Middle frontal gyrus (tissue), 1 donor: Measurements from ENCODE around the gene ASB5.
A peak's percentile ranks its signal among the peaks of the same experiment; 100 is the strongest.
"Not testable (repeated sequence)": the region's sequence is repeated elsewhere in the genome, so short reads cannot be mapped to it uniquely, and the experiment has no call there.

Source experiments
- DNase-seq: peaks from one replicate; pipeline ENCODE4 v3.0.0-alpha.2; 2015; ENCODE audit warnings: low spot score; ENCODE audit errors: extremely low spot score

Gene ASB5

GRCh38 chr4:176226736-176227135, 42.3 kb downstream of the ASB5 start:
- DNase-seq: no peak

GRCh38 chr4:176223561-176223960, 45.5 kb downstream of the ASB5 start:
- DNase-seq: no peak

DNA sequence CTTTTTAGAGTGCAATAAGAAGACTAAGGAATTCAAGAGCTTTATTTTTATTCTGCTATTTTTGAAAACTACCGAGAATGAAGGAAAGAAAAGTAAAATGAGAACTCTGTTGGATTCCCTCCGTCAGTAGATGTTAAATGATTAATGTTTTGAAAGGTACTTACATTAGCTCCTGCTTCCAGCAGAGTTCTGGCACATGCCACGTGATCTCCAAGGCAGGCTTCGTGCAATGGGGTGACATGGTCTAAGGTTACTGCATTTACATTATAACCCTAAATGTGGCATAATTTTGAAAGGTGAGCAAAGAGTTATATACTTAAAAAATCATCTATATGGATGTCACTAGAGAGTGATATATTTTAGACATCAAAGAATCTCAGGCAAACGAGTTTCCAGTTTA, 46.9 kb downstream of the ASB5 start:
- no peak for DNase-seq

DNA sequence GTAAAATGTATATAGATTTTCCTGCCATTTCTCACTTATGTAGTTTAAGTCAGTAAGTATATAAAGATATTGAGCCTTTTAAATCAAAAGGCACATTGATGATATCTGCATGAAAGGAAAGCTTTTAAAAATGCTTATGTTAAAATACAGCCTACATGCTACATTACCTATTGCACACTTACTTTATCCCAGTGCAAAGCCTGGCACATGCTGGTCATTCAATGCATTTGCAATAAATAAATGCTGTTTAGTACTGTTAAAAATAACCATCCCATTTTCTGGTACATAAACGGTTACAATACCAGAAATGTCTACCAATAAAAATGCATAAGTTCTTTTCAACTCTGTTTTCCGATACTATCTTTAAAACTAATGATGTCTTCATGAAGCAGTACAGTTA, 51.5 kb downstream of the ASB5 start:
- no peak for DNase-seq

DNA sequence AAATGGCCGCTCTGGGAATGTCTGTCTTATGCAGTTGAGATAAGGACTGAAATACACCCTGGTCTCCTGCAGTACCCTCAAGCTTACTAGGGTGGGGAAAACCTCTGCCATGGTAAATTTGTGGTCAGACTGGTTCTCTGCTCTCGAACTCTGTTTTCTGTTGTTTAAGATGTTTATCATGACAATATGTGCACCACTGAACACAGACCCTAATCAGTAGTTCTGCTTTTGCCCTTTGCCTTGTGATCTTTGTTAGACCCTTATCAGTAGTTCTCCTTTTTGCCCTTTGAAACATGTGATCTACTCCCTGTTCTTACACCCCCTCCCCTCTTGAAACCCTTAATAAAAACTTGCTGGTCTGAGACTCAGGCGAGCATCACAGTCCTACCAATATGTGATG, 56.7 kb downstream of the ASB5 start:
- DNase-seq: not testable (repeated sequence)

- no peak for DNase-seq
Measured at GRCh38 chr4:176210579-176211296, 58.3 kb downstream of the ASB5 start.

DNA sequence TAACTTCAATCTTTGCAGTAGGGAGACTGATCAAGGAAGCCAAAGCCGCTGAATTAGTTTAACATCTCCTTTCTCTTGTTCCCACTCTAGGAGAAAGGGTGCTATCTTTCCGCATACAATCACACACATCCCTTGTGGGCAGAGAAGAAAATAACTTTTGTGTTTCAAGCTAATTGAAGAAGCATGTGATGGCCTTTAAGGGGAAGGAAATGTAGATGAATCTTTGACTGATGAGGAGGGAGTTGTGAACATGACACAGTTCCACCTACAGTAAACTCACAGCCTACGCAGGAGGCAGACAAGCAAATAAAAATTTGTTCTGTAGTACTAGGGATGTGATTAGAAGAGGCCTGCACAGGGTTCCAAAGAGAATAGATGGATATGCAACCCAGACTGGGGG, 58.9 kb downstream of the ASB5 start:
- DNase-seq: no peak

DNA sequence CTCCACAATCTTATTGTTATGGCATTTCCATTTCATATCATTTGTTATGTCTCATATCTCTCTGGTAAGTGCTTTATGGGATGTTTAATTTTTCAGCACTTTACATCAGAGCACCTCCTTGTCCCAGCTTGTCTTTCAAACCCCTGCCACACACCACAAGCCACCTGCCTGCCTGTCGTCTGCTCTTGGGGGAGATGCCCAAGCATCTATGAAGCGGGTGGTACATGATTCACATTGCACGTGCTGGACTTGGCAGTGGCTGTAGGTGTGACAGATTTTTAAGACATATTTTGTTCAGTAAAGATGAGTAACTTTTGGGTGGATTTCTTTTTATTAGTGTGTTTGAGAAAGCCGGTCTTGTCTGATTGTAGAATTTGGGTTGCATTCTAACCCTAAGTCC, 59.5 kb downstream of the ASB5 start:
- no peak for DNase-seq

GRCh38 chr4:176207839-176208238, 61.2 kb downstream of the ASB5 start:
- DNase-seq: no peak

DNA sequence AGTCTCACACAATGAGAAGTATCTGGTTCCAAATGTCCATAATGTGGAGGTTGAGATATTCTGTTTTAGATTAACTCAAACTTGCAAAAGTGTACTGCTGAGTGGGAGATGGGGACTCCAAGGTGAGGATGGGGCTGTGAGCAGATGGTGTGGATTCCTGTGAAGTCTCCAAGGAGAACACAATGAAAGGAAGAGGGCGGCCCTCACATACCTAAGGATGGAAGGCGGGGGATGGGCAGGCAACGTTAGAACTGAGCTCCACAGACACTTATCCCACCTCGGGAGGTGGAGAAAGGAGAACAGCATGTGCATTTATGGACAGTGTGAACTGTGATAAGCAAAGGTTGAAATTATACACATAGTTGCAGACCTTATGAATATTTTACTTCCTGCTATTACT, 63.7 kb downstream of the ASB5 start:
- no peak for DNase-seq

DNA sequence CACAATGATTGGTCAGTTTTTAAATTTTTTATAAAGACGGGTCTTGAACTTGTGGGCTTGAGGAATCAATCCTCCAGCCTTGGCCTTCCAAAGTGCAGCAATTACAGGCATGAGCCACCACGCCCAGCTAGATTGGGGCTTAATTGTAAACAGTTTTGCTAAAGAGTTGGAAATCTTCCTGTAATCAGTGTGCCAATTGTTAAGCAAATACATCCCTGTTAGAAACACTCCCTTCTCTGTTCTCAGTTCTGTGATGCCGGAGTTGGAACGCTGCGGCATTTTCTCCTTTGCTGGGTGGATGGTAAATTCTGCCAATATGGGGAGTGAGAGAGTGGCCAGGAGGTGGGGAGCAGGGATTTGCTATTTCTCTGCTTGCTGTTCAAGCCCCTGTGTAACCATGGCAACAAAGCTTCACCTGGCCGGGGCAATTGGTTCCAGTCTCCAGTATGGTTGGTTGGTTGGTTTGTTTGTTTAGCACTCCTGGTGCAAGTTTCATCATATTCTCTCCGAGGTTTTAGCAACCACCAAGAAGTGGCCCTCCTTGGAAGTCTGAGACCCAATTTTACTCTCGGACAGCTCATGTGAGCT, 70.6 kb downstream of the ASB5 start:
- no peak for DNase-seq

DNA sequence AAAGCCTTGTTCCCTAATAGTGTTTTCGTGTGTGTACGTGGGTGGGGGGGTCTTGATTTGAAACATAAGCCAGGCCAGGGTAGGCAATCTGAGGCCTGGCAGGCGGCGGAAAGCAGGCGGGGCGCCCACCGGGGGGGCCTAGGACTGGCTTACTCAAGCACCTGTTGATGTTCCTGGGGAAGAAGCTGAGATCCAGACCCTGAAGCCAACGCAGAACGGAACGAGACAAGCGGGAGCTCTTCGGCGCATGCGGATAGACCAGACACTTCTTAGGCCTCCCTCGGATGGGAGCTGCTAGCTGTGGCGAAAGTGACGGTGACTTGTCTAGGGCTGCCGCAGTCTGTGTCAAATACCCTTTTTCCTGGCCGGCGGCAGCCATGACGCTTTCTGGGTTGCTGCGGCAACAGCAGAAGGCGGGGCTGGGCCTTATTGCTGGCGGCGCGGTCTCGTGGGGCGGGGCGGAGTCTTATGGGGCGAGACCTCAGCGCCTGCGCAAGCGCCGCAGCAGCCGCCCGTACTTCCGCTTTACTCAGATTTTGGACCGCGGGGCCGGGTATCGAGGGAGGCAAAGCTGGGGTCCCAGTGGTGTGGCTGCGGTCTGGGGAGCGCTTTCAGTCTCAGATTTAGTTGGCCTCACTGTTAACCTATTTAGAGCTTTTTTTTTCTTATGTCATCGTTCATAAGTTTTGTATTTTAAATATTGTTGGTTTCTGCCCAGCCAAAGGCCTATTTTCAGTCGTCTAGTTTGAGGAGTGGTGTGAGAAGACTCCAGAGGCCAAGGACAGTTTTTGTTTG, 73.6 kb downstream of the ASB5 start, which contains the start of gene SPATA4:
Gene SPATA4, minus strand, starts transcription at position 402 of the 795 bp plus-strand sequence. Its CDS starts 23 bp downstream, at position 379.
- DNase-seq: peak; percentile 90

GRCh38 chr4:176193938-176194337, 75.1 kb downstream of the ASB5 start:
- DNase-seq: no peak

GRCh38 chr4:176193126-176193525, 75.9 kb downstream of the ASB5 start:
- DNase-seq: no peak

DNA sequence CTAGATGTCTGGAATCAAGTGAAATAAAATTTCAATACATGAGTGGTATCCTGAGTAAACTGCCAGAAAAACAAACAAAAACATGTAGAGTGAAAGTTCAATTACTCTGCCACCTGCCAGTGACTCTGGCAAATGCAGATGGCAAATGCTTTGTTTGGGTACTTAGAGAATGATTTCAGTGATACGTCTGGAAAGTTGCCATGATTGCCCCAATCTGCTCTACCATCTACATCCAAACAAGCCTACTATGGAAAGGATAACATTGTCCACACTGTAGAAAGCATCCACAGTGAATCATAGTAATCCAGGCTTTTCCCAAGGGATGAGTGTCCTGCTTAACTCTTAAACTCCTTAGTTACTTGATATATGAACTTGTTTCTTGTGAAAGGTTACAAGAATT, 77.0 kb downstream of the ASB5 start:
- no peak for DNase-seq

- DNase-seq: no peak
Measured at GRCh38 chr4:176189891-176190795, 78.9 kb downstream of the ASB5 start.

GRCh38 chr4:176188654-176189053, 80.4 kb downstream of the ASB5 start:
- no peak for DNase-seq

- no peak for DNase-seq
Measured at GRCh38 chr4:176187624-176188023, 81.4 kb downstream of the ASB5 start.

DNA sequence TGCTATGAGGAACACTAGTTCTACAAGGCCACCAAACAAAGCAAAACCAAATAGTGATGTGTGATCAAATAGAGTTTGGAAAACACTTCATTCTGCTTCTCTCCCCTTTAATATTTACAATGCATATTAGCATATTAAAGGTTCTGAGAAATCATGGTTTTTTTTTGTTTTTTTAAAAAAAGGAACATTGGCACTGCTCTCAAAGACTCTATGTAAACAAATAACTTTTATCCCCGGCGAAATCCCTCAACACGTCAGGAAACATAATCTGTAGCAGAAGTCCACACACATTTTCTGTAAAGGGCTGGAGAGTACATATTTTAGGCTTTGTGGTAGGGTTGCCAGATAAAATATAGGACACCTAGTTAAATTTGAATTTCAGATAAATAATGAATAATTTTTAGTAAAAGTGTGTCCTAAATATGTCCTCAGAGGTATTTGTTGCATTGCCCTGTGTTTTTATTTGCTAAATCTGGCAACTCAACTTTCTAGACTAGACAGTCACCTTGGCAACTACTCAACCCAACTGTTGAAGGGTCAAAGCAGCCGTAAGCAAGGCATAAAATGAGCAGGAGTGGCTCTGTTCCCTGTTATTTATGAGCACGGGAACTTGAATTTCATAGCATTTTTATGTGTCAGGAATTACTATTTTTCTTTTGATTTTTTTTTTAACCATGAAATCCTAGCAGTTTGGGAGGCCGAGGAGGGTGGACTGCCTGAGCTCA, 82.2 kb downstream of the ASB5 start:
- DNase-seq: no peak

DNA sequence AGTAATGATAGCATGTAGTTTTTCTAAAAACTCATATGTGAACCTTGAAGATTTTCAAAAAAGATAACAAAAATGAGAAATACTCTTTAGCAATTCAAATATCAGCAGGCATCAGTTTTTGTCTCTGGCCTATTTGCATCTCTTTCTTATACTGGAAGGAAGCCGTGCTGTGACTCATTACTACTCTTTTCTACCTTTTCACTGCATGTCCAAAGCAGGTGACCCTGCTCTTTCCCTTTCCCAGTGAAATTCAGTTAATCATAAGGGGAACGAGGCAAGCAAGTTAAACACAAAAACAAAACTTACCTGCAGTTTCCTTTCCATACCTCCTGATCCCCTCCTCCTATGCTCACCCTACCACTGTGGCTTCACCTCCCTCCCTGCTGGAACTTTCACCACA, 83.0 kb downstream of the ASB5 start:
- no peak for DNase-seq

DNA sequence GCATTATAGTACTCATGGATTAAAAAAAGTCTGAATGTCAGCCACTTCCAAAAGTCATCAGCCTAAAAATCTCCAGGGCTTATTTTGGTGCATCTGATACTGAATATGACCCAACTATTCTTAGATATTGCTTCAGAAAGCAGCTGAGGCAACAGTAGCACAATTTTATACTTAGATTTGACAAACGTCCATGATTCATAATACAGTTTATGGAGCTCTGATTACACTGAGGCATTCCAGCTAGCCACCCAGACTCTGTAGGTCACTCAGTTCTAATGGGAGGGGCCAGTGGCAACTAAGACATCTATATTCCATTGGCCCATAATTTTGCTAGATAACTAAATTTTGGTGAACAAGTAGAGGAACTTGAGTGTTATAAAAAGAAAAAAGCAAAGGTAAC, 84.0 kb downstream of the ASB5 start:
- DNase-seq: no peak
